Neutrophil (primary cell): ENCODE results near the gene WNK1.

Source experiments
- H3K27ac ChIP-seq: fragments of 200-600 bp; sonication (generic); 2 replicates; pipeline ENCODE4 v1.5.1; 2016; ENCODE audit warnings: mild to moderate bottlenecking, moderate library complexity
- H3K27me3 ChIP-seq: fragments of 200-600 bp; sonication (generic); 2 replicates; pipeline ENCODE4 v1.6.0; 2016; ENCODE audit warnings: mild to moderate bottlenecking
- H3K36me3 ChIP-seq: fragments of 200-600 bp; sonication (generic); 2 replicates; pipeline ENCODE4 v1.5.1; 2017
- H3K4me1 ChIP-seq, 2 experiments: fragments of 200-600 bp in 1 of 2; sonication (generic) in 1 of 2; 1 replicate in 1 of 2; 2 replicates in 1 of 2; pipeline versions ENCODE4 v1.5.1 to v1.6.1; 2013 to 2016; ENCODE audit warnings: low read depth in 1 of 2, low read length in 1 of 2, mild to moderate bottlenecking in 1 of 2, moderate library complexity in 1 of 2; ENCODE audit not compliant: control insufficient read depth in 1 of 2, insufficient read depth in 1 of 2
- H3K4me3 ChIP-seq, 2 experiments: fragments of 200-600 bp in 1 of 2; sonication (generic) in 1 of 2; 1 replicate in 1 of 2; 2 replicates in 1 of 2; pipeline ENCODE4 v1.5.1; 2013 to 2016; ENCODE audit warnings: low read depth in 1 of 2, low read length in 1 of 2, mild to moderate bottlenecking in 1 of 2, moderate library complexity in 1 of 2
- H3K9me3 ChIP-seq: fragments of 200-600 bp; sonication (generic); 2 replicates; pipeline ENCODE4 v1.5.1; 2016
- TF ChIP-seq, protein P1 (sequence below): fragments of 200-600 bp; sonication (generic); IDR thresholded peaks from 2 replicates; pipeline ENCODE4 v1.5.1; 2016; ENCODE audit warnings: antibody characterized with exemption

WNK1 gene

DNA sequence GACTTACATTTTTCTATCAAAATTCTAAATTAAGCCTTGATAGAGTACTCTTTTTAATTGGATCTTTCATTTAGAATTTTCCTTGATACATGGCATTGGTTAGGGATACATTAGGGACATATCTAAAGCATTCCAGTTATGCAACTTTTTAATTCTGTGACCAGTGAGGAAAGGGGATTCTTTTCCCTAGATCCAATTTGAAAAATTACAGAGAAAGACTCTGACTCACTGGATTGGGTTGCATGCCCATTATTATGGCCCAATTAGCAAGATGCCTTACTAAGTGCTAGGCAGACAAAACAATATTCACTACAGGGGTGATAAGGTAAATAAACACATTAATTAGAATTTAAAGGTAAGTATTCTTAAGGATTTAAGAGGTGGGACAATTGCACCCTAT is 202.4 kb downstream of the WNK1 start:
- no peaks in the 10 kb centered on the region for H3K27me3 ChIP-seq
- TF ChIP-seq, protein P1, sequence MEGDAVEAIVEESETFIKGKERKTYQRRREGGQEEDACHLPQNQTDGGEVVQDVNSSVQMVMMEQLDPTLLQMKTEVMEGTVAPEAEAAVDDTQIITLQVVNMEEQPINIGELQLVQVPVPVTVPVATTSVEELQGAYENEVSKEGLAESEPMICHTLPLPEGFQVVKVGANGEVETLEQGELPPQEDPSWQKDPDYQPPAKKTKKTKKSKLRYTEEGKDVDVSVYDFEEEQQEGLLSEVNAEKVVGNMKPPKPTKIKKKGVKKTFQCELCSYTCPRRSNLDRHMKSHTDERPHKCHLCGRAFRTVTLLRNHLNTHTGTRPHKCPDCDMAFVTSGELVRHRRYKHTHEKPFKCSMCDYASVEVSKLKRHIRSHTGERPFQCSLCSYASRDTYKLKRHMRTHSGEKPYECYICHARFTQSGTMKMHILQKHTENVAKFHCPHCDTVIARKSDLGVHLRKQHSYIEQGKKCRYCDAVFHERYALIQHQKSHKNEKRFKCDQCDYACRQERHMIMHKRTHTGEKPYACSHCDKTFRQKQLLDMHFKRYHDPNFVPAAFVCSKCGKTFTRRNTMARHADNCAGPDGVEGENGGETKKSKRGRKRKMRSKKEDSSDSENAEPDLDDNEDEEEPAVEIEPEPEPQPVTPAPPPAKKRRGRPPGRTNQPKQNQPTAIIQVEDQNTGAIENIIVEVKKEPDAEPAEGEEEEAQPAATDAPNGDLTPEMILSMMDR, result no peak

GRCh38 chr12:955939-956338 is 203.6 kb downstream of the WNK1 start:
- H3K27me3 ChIP-seq, result no peaks in the 10 kb centered on the region
- TF ChIP-seq, protein P1, result no peak
- peaks cover 0 to 7% of the 10 kb centered on the region in 2 experiments for H3K4me1 ChIP-seq
- no peaks in the 10 kb centered on the region for H3K9me3 ChIP-seq
- H3K4me3 ChIP-seq, result no peak overlapping the region
- no peak overlapping the region for H3K27ac ChIP-seq
- no peaks in the 10 kb centered on the region for H3K36me3 ChIP-seq

More for the DNA sequence above, 202.4 kb downstream of the WNK1 start:
- Histone ChIP-seq H3K4me1 (peaks cover 6 to 11% of the 10 kb centered on the region in 2 experiments), H3K4me3 (no peak overlapping the region), H3K9me3 (no peaks in the 10 kb centered on the region), H3K27ac (no peak overlapping the region), H3K36me3 (no peaks in the 10 kb centered on the region)

DNA sequence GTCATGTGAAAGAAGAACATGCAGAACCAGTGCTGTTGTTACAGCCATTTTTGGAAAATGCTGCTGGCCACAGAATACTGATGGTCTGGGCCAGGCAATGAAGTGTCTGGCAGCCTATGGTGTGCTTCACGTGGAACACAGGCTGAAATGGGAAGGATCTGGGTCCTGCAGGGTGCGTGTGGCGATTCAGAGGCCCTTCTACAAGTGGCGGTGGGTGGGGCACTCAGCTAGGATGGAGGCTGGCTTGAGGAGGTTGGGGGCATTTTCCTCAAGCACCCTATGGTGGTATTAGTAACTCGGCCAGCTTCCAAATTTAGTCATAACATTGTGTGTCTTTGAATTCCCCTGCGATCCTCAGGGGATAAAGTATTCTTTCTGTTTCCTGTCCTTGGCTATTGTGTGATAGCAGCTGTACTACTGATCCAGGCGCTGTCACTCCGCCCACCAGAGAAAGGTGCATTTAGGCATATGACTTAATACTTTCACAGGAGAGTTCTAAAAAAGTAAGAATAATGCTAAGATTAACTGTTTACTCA is 206.3 kb downstream of the WNK1 start:
- Histone ChIP-seq H3K4me3 (no peak overlapping the region), H3K9me3 (no peaks in the 10 kb centered on the region), H3K36me3 (no peaks in the 10 kb centered on the region), H3K4me1 (no peaks in the 10 kb centered on the region), H3K27me3 (no peaks in the 10 kb centered on the region), H3K27ac (no peak overlapping the region)
- TF ChIP-seq, protein P1, result no peak
